ENCODE measurements around the gene CPEB4. TPM values are rescaled to one million over a fixed set of nuclear protein-coding genes. Genes with fewer than 3 reads are reported as not detected.

CPEB4 gene
- total RNA-seq, 1 experiment from 2014 or later = 15.4 TPM

DNA sequence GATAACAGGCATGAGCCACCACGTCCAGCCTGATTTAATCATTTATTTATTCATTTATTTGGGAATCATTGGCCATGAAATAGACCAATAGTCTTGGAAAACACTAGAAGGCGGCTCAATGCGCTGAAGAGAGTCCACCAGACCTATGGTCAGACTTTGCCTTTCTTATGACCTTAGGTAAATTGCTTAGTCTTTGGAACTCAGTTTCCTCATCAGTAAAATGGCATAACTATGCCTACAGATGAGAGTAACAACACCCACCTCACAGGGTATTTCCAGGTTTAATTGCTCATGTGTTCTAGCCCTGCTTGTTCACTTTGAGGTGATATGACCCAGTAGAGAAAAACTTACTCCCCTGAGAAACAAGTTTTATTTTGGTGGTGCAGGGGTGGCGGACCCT is 38.2 kb upstream of the CPEB4 start:
- intact Hi-C loops (cut with micrococcal nuclease; ENCODE audit: unreplicated experiment) = no loop called here
- no TSS peak for BruUV-seq (replicated peaks)
- peaks cover 15% of the 10 kb centered on the region for H3K4me1 ChIP-seq (replicated peaks; ENCODE audit: insufficient read depth)
- H3K4me2 ChIP-seq = no peak overlapping the region
- no peak for DNase-seq
- no peak overlapping the region for H3K4me3 ChIP-seq
- TF ChIP-seq, protein P1, sequence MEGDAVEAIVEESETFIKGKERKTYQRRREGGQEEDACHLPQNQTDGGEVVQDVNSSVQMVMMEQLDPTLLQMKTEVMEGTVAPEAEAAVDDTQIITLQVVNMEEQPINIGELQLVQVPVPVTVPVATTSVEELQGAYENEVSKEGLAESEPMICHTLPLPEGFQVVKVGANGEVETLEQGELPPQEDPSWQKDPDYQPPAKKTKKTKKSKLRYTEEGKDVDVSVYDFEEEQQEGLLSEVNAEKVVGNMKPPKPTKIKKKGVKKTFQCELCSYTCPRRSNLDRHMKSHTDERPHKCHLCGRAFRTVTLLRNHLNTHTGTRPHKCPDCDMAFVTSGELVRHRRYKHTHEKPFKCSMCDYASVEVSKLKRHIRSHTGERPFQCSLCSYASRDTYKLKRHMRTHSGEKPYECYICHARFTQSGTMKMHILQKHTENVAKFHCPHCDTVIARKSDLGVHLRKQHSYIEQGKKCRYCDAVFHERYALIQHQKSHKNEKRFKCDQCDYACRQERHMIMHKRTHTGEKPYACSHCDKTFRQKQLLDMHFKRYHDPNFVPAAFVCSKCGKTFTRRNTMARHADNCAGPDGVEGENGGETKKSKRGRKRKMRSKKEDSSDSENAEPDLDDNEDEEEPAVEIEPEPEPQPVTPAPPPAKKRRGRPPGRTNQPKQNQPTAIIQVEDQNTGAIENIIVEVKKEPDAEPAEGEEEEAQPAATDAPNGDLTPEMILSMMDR (conservative IDR thresholded peaks at IDR 0.05) = no peak
- TF ChIP-seq EZH2 (IDR thresholded peaks at IDR 0.05; ENCODE audit: low read depth) = no peak
- peaks cover 12% of the 10 kb centered on the region; the same call in 1 of the 2 replicates for H3F3A ChIP-seq (ENCODE audit: insufficient read depth, low read depth)
- peaks cover 4% of the 10 kb centered on the region; the same call in 1 of the 2 replicates for H3K9me3 ChIP-seq (ENCODE audit: insufficient read depth, low read depth)
- no peaks in the 10 kb centered on the region for H3K9me2 ChIP-seq (ENCODE audit: insufficient read depth)
- POLR2A ChIA-PET (ENCODE audit: unreplicated experiment) = no interaction called here
- CTCF ChIA-PET = no interaction called here
- H3K27ac ChIP-seq = no peak overlapping the region
- no peak overlapping the region for H2AFZ ChIP-seq
- H3K79me2 ChIP-seq (ENCODE audit: low read depth) = no peaks in the 10 kb centered on the region
- no peaks in the 10 kb centered on the region for H3K36me3 ChIP-seq (ENCODE audit: low read depth)
- no peaks in the 10 kb centered on the region for H3K27me3 ChIP-seq (ENCODE audit: insufficient read depth, low read depth)
- no peaks in the 10 kb centered on the region for H4K20me1 ChIP-seq (ENCODE audit: insufficient read depth)

DNA sequence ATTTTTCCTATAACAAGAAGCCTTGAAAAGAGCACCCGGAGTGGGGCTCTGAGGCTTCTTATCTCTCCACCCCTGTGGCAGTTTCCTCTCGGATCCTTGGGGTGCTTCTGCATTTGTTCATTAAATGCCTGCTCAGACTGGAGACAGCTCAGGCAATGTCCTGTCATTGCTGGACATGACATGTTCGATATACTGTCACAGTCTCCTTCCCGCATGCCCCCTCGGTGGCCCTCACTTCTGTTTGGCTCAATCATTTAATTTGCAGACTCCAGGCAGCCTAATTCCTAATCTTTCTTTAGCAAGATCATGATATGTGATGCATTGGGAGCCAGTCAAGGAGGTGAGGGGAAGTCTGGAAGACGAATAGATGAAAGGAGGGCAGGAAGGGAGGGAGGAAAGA is 37.5 kb upstream of the CPEB4 start:
- Histone ChIP-seq H3K9me3 (ENCODE audit: insufficient read depth, low read depth) (no peaks in the 10 kb centered on the region; the same call in 1 of the 2 replicates), H3K79me2 (ENCODE audit: low read depth) (no peaks in the 10 kb centered on the region), H3K4me2 (no peak overlapping the region), H3K4me1 (replicated peaks; ENCODE audit: insufficient read depth) (peaks cover 23% of the 10 kb centered on the region), H3F3A (ENCODE audit: insufficient read depth, low read depth) (peaks cover 12% of the 10 kb centered on the region; the same call in 1 of the 2 replicates), H3K4me3 (no peak overlapping the region), H3K27ac (no peak overlapping the region), H2AFZ (no peak overlapping the region), H3K27me3 (ENCODE audit: insufficient read depth, low read depth) (no peaks in the 10 kb centered on the region), H3K9me2 (ENCODE audit: insufficient read depth) (no peaks in the 10 kb centered on the region), H3K36me3 (ENCODE audit: low read depth) (no peaks in the 10 kb centered on the region), H4K20me1 (ENCODE audit: insufficient read depth) (no peaks in the 10 kb centered on the region)
- ChIA-PET POLR2A (ENCODE audit: unreplicated experiment) (no interaction called here), CTCF (interaction anchor here (0.7 kb wide), 1 partner anchor 1043 kb away, joined by 3 read pairs; no protein-coding TSS in a partner anchor)
- TF ChIP-seq, protein P1 (conservative IDR thresholded peaks at IDR 0.05) = no peak
- no peak for TF ChIP-seq EZH2 (IDR thresholded peaks at IDR 0.05; ENCODE audit: low read depth)
- intact Hi-C loops (cut with micrococcal nuclease; ENCODE audit: unreplicated experiment) = no loop called here
- no peak for DNase-seq
- BruUV-seq (replicated peaks) = no TSS peak

DNA sequence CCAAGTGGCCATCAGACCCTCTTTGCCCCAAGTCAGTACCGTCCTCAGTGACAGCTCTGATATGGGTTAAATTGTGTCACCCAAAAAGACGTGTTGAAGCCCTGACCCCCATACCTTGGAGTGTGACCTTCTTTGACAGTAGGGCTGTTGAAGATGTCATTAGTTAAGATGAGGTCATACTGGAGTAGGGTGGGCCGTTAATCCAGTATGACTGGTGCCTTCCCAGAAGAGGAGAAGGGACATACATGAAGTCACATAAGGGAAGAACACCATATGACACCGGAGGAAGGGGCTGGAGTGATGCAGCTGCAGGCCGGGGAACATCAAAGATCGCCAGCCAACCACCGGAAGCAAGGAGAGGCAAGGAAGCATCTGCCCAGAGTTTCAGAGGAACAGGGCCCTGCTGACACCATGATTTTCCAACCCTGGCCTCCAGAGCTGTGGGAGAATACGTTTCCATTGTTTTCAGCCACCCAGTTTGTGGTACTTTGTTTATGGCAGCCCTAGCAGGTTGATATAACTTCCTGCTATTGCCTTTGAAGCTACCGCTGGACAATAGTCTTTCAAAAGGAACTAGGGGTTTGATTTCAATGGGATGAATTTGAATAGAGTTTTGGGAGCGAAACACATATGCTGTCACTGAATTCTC is 36.4 kb upstream of the CPEB4 start:
- no peaks in the 10 kb centered on the region for H3K9me2 ChIP-seq (ENCODE audit: insufficient read depth)
- H3K4me2 ChIP-seq = no peak overlapping the region
- no peaks in the 10 kb centered on the region; the same call in 1 of the 2 replicates for H3K9me3 ChIP-seq (ENCODE audit: insufficient read depth, low read depth)
- no peaks in the 10 kb centered on the region for H4K20me1 ChIP-seq (ENCODE audit: insufficient read depth)
- no TSS peak for BruUV-seq (replicated peaks)
- DNase-seq = no peak
- no peaks in the 10 kb centered on the region for H3K27me3 ChIP-seq (ENCODE audit: insufficient read depth, low read depth)
- no peak overlapping the region for H3K4me3 ChIP-seq
- peaks cover 12% of the 10 kb centered on the region; the same call in 1 of the 2 replicates for H3F3A ChIP-seq (ENCODE audit: insufficient read depth, low read depth)
- no peaks in the 10 kb centered on the region for H3K36me3 ChIP-seq (ENCODE audit: low read depth)
- POLR2A ChIA-PET (ENCODE audit: unreplicated experiment) = interaction anchor here (0.7 kb wide), 1 partner anchor 121 kb away, joined by 8 read pairs; no protein-coding TSS in a partner anchor
- H2AFZ ChIP-seq = no peak overlapping the region
- TF ChIP-seq, protein P1 (conservative IDR thresholded peaks at IDR 0.05) = no peak
- no peak for TF ChIP-seq EZH2 (IDR thresholded peaks at IDR 0.05; ENCODE audit: low read depth)
- H3K4me1 ChIP-seq (replicated peaks; ENCODE audit: insufficient read depth) = peaks cover 30% of the 10 kb centered on the region
- CTCF ChIA-PET = interaction anchor here (0.7 kb wide), 1 partner anchor 1044 kb away, joined by 3 read pairs; no protein-coding TSS in a partner anchor
- no peaks in the 10 kb centered on the region for H3K79me2 ChIP-seq (ENCODE audit: low read depth)
- intact Hi-C loops (cut with micrococcal nuclease; ENCODE audit: unreplicated experiment) = no loop called here
- H3K27ac ChIP-seq = no peak overlapping the region

Measured in PC-9 (cell line).